Occipital lobe (tissue), 2 donors: ENCODE results near the gene ATP1B4. TPM values are rescaled to one million over a fixed set of nuclear protein-coding genes. Genes with fewer than 3 reads are reported as not detected.
"Not testable (repeated sequence)": the region's sequence is repeated elsewhere in the genome, so short reads cannot be mapped to it uniquely, and the experiment has no call there.

Source experiments
- DNase-seq: peaks from one replicate; lab custom pipeline; 2025; lab: John Stamatoyannopoulos, UW
- total RNA-seq: library from RNA; depleted of rRNA; stranded (reverse); fragments of >200 nt; gene quantifications from one replicate; pipeline ENCODE4 v1.2.3, GENCODE V29; 2014

The ATP1B4 gene
- under 0.01 TPM for total RNA-seq

DNA sequence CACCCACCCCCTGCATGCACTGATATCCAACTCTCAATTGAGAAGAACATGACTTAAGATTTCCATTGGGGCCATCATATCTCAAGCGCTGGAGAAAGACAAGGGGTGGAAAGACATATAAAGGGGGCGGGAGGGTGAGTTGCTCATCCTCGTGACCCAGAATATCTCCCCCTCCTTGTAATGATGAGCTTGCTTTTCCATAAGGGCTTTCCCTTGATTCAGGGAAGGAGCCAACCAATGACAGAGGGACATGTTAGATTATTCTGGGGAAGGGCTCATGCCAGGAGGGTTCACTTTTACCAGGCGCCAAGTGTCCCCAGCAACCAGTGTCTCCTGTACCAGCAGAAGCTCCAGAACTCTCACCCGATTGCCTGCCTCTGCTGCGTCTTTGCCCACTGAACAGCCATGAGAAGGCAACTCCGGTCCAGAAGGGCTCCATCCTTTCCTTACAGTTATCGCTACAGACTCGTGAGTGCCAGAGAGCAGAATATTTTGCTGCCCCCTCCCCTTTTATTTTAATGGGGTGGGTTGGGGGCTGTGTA lies at the start of gene ATP1B4:
Gene ATP1B4 (plus strand): TSS at position 326 of the 542 bp plus-strand sequence. CDS start 80 bp downstream, at position 406.
- DNase-seq = no peak

DNA sequence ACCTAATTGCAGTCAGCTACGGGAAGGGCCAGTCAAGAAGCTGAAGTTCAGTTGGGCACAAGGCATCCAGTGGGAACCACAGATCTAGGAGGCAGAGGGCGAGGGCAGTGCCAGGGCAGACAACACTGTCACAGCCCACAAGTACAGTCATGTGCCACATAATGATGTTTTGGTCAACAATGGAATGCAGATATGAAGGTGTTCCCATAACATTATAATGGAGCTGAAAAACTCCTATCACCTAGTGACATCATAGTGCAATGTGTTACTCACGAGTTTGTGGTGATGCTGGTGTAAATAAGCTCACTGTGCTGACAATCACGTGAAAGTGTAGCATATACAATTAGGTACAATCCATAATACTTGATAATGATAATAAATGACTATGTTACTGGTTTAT lies 46.1 kb upstream of the ATP1B4 start:
- DNase-seq = no peak

DNA sequence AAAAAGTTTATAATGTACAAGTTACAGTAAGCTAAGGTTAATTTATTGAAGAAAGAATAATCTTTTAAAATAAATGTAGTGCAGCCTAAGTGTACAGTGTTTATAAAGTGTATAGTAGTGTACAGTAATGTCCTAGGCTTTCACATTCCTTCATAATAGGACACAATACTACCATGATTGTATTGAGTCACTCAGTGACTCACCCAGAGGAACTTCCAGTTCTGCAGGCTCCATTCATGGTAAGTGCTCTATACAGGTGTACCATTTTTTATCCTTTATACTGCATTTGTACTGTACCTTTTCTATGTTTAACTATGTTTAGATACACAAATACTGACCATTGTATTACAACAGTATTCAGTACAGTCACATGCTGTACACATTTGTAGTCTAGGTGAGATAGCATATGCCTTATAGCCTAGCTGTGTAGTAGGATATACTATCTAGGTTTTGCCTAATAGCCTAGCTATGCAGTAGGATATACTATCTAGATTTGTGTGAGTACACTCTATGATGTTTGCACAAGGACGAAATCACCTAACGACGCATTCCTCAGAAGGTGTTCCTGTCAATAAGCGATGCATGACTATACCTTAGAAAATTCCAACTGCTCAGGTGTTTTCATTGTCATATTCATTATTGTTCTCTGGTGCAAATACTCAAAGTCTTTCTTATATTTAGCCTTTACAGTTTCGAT lies 45.2 kb upstream of the ATP1B4 start:
- DNase-seq = no peak

DNA sequence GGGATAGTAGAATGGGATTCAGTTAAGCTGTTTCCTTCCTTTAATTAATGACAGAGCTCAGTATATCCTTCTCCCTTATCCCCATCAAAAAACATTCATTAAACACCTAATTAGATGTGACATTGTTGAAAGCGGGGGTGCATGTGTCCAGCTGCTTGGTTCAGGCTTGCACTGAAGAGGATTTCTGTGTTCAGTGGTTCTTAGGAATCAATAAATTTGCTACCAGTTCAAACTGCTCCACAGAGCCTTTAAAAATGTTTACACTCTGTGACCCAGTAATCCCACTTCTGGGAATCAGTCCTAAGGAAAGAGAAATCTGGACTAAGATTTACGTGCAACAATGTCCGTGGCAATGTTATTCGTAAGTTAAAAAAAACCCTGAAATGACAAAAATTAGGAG lies 43.5 kb upstream of the ATP1B4 start:
- DNase-seq = no peak

DNA sequence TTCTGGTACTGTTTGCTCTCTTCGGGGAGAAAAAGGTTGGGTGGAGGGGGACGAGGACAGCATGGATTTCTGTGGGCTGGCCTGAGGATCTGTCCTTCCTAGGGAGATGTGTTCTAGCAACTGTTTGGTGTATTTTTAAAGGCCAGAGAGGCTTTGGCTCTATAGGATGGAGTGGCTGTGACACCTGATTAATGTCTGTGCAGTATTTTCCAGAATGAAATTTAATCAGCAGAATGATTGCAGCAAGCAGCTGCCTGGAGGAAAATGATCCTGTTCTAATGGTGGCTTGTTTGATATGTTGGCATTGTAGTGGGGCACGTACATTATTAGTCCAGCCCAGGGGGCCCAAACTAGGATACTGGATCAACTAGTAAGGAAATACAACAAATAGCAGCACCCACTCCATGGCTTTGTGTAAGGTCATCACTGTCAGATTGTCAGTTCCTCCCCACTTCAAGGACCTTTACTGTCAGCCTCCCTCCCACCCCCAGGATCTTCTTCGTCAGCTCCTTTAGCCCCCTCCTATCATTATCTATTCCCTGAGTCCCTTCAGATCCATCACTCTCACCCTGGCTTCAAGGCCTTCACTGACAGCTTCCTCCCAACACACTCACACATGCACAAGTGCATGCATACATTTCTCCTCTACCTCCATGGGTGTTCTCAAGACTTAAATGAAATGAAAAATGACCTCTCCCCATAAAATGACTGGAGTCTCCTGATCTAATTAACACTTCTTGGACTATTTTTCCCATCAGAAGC lies 40.2 kb upstream of the ATP1B4 start:
- no peak for DNase-seq

DNA sequence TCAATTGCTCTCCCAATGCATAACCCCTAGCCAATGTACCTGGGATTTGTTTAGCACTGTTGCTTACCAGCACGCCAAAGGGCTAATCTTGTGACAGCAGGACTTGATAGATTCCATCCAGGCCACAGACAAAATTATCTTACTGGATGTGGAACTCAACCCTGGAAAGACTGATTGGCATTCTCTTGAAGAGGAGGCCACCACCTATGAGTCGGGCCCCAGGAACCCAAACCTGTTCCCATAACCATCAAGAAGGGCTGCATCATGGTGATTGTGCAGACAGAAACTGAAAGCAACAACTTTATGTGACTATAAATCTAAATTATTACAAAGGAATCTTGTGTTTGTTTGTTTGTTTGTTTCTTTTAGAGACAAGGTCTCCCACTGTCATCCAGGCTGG lies 30.8 kb upstream of the ATP1B4 start:
- DNase-seq = no peak

DNA sequence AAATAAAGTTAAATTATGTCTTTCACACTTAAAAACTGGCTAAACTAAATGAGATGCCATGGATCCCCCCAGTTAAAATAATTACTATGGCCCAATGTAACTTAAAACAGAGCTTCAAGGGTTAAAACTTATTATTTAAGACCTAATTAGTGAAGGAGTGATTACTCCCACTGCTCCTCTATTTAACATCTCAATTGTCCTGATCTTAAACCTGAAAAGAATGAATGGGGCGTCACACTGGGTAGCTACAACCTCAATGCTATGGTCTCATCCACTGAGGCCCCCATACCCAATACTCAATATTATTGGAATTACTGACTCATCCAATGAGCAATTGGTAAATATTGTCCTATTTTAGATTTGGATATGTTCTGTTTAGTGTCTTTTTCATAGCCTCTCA lies 29.5 kb upstream of the ATP1B4 start:
- no peak for DNase-seq

DNA sequence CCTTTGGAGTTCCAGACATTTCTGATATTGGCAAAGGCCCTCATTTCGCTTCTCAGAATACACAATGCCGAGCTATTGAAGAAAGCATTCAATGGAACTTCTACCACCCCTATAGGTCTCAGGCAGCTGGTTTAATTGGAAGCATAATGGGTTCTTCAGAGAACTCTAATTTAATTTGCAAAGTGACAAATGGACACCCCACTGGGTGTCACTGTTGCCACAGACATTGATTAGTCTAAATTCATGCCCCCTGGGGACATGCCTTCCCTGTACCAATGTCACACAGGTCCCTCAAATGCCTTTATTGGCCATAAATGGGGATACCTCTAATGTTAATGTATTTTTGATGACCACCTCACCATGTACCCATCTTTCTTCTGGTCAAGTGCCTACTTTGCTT lies 27.7 kb upstream of the ATP1B4 start:
- DNase-seq = no peak

DNA sequence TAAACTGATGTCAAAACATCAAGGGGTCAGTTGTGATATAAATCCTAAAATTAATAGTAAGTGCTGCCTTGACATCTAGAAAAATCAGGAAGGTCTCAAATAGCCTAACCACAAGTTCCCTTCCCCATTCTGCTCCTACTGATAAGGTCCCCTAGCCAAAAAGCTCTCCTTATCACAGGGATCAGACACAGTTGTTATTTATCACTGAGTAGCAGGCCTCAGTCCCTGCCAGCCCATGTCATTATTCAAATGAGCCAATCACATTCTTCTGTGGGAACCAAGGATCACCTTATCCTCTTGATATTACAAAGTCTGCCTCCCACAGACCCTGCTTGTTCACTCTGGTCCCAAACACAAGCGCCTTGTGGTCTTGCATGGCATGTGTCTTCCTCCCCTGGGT lies 27.3 kb upstream of the ATP1B4 start:
- DNase-seq = no peak

DNA sequence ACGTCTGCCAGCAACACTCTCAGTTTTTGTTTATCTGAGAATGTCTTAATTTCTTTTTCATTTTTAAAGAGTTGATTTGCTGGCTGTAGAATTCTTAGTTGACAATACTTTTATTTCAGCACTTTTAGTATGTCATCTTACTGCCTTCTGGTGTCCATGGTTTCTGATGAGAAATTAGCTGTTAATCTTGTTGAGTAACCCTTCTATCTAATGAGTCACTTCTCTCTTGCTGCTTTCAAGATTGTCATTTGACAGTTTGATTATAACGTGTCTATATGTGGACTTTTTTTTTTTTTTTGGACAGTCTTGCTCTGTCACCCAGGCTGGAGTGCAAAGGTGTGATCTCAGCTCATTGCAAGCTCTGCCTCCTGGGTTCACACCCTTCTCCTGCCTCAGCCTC lies 26.6 kb upstream of the ATP1B4 start:
- DNase-seq = no peak

DNA sequence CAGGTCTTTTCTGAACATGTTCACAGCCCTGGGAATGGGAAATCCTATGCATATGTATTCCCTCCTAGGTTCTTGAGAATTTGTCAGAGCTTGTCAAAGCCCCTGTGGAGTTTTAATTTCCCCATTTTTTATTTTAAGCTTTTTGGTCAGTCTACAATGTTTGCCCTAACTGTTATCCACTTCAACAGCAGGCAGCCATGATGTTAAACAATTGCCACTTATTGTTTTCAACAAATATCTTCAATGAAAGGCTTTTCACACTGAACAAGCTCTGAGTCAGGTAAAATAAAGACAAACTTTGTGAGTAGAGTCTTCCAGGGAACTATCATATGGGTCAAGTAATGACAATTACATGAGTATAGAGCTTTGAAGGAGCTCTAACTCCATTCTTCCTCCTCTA lies 25.0 kb upstream of the ATP1B4 start:
- no peak for DNase-seq

DNA sequence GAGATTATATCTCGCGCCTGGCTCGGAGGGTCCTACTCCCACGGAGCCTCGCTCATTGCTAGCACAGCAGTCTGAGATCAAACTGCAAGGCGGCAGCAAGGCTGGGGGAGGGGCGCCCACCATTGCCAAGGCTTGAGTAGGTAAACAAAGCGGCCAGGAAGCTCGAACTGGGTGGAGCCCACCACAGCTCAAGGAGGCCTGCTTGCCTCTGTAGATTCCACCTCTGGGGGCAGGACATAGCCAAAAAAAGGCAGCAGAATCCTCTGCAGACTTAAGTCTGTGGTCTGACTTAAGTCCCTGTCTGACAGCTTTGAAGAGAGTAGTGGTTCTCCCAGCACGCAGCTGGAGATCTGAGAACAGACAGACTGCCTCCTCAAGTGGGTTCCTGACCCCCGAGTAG lies 17.3 kb upstream of the ATP1B4 start:
- not testable (repeated sequence) for DNase-seq

DNA sequence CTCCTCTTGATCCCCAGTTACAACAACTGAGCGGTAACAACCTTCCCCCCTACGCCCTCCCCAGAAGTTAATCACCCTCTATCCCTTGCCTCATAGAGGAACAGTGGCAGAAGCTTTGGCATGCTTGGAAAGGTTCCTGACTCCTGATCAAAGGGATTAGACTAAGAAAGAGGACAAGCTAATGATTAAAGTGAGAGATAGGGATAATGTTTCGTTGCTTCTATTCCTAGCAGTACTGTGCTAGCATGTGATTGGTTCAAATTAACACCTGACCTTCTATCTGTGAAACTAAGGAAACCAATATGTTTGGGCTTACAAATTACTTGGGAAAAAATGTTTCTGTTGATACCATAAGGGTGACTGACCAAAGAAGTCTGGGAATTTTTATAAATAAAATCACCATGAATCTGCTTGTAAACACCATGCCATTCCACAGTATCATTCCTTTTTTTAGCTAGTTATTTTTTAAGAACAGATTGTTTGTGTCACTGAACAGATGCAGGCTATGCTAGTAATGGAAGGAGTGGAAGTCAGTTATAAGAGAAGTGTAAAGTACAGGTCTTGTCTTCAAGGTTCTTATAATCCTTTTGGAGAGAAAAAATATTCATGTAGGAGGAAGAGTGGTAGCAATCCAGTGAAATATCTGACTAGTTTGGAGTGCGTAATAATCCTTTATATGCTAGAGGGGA lies 11.3 kb upstream of the ATP1B4 start:
- no peak for DNase-seq

DNA sequence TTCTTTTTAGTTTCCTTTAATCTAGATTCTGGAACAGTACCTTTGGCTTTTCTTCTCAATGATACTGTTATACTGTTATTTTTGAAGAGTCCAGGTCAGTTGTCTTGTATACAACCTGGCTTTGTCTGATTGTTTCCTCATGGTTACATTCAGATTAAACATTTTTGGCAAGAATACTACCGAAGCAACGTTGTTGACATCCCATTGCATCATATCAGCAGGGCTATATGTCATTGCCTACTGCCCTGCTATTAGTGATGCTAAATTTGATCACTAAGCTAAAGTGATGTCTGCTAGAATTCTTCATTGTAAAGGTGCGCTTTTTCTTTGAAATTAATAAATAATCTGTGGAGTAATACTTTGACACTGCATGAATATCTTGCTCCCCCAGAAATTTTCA lies 5.8 kb upstream of the ATP1B4 start:
- DNase-seq = no peak

DNA sequence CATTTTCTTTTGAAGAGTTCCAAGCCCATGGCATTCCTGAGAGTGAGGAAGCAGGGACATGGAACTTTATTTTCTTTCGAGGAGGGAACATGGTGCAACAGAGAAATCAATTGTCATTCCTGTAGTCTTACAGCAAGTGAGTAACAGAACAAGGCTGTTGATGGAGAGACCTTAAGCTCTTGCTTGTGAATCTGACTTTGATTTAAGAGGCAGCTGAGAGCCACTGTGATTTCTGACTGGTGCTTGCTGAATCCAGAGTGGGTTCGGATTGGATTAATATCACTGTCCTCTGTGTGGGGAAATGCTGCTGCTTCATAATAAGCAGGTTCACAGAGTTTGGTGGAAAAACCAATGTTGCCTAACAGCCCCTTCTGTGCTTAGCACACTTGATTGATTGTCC lies 4.7 kb upstream of the ATP1B4 start:
- no peak for DNase-seq

DNA sequence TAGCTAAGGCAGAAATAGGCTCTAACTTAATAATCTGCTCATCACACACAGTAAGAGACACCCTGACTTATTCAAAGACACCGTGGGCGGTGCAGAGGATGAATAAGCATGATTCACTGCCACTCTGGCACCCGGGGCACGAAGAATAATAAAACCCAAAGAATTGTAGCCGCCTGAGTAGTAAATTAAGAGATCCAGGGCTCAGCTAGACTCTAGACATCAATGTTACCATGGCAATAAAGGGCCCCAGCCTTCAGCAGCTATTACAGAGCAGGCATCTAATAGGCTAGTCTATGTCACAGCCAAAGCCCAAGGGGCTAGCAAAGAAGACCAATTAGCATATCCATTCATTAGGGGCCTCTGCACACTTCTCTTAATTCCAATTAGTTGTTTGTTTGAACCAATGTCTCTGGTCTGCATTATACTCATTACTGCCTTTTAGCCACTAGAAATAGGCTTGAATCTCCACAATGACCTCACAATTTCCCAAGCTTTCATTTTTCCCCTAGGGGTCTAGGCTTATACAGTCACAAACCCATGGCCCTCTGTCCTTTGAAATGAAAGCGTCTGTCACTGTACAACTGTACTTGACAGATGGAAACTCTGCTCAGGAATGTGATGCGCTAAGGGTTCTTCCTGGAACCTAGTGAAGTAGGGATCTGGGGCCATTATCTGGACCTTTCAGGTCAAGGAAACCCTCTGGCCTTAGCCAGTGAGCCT lies 3.0 kb upstream of the ATP1B4 start:
- DNase-seq = no peak

DNA sequence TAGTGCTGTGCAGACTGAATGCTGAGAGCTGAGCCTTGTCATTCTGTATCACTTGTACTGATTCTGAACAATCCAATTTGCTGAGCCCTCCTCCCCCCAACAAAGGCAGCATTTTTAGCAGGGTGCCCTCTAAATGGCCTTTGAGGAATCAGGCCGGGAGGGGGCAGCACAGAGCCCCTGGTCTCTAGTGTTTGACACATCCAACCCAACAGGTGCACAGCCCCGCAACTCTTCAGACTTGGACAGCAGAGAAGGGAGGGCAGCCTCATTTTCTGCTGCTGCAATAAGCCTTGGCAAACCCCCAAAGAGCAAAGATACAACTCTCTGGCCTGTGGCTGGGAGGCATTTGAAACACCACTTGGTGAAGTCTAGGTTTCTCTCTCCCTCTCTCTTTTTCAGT lies 3.4 kb downstream of the ATP1B4 start:
- DNase-seq = no peak

DNA sequence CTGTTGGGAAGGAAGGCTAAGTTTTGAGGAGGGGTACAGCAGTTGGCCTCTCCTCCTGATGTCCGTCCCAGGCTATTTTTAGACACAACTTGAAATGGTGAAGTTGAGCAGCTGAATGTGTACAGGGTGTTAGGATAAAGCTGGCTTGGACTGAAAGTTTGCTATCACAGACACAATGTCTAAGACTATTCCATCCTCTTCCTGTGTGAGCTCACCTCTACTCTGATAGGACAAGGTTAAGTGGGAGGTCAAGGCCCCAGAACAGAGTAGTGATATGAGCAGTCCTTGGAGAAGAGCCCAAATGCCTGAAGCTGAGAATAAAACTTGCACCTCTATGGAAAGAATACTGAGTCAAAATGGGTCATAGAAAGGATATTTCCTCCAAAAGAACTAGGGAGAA lies 4.1 kb downstream of the ATP1B4 start:
- DNase-seq = no peak

DNA sequence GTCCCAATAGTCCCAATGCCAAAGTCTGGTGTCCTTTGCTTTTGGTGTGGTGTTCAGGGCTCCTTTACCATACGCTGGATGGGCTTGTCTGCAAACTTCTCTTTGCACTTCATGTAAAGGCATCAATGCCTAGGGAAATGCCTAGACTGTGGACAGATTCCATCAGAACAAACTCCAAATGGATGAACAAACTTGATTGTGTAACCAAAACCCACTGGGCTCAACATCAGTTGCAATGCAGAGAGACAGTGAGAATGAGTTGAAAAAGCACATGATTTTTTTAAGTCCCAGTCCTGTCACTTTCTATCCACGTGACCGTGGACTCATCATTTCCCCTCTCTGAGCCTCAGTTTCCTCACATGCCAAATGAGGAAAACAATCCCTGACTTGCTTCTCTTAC lies 4.9 kb downstream of the ATP1B4 start:
- no peak for DNase-seq

DNA sequence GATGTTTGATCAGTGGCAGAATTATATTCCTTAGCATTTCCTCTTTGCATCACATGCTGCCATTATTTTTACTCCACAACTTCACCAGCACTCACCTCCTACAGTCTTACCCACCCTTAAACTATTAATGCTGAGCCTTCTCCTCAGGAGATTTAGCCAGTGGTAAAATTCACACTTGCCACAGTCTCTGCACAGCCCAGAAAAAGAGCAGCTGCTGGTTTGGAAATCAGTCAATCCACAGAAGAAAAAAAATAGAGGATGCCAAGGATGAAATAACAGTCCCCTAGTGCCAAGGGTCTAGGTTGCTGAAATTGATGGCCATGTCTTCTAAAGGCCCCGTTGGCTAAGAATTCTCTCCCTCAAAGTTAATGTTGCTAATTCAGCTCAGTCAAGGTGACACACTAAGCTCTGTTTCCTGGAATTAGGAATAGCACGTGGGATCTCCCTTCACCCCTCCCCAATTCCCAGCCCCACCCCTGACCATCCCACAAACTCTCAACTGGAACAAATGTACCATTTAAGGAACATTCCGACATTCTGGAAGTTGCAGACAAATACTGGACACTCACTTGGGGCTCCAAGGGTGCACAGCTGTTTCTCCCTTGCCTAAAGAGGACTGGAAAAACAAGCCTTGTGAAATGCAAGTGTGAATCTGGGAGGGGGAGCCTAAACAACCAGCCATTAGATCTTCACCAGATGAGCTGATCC lies 5.7 kb downstream of the ATP1B4 start:
- DNase-seq = no peak
